ENCODE data around the gene ITGAL. TPM values are rescaled to one million over a fixed set of nuclear protein-coding genes. Genes with fewer than 3 reads are reported as not detected.

ITGAL gene
- total RNA-seq, 1 experiment from 2014 or later = not detected

DNA sequence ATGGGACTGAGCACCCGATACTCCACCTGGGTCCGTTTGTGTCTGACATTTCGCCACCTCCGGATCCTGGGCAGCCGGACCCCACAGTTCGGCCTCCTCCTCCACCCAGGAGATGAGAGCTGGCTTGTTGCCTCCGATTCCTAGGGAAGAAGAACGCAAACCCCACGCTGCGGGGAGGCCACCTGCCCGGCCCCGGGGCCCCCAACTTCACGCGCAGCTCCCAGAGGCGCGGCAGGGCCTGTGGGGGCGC is 85.1 kb downstream of the ITGAL start:
- no peak overlapping the region for H2AK5ac ChIP-seq (ENCODE audit: insufficient read length, low read length)
- no peak overlapping the region for H3K23ac ChIP-seq (ENCODE audit: insufficient read length, low read depth, low read length)
- no peak overlapping the region for H3T11ph ChIP-seq (ENCODE audit: low read length)
- H2AFZ ChIP-seq (ENCODE audit: low read length) = no peak overlapping the region
- no peak overlapping the region for H3K4ac ChIP-seq (ENCODE audit: low read depth, low read length)
- no peak overlapping the region for H4K5ac ChIP-seq (ENCODE audit: insufficient read length, low read depth, low read length)
- H2BK15ac ChIP-seq (ENCODE audit: low read depth, low read length) = no peak overlapping the region
- no peak overlapping the region for H2BK5ac ChIP-seq (ENCODE audit: insufficient read length, low read length)
- TF ChIP-seq CTCF (conservative IDR thresholded peaks at IDR 0.05) = no peak; the same call in 2 of the 3 replicates
- H3K27ac ChIP-seq (ENCODE audit: insufficient read length, low read depth, low read length) = no peak overlapping the region
- no CpG with 5 or more reads among the region's 17 CpGs for WGBS (ENCODE audit: extremely low coverage, insufficient read length, low lambda C conversion rate)
- no peaks in the 10 kb centered on the region for H4K20me1 ChIP-seq (ENCODE audit: control insufficient read depth, insufficient read depth, insufficient read length)
- no peak for DNase-seq
- H3K56ac ChIP-seq (ENCODE audit: insufficient read length, low read depth, low read length) = no peak overlapping the region
- no peak overlapping the region for H2BK120ac ChIP-seq (ENCODE audit: low read depth, low read length, poor library complexity, severe bottlenecking)
- no peak overlapping the region for H4K8ac ChIP-seq (replicated peaks; ENCODE audit: insufficient read length, low read depth, low read length)
- Mint-ChIP-seq H3K9me3 (no peaks in the 10 kb centered on the region), H3K27me3 (ENCODE audit: low read depth) (no peaks in the 10 kb centered on the region), H3K27ac (no peak overlapping the region), H3K36me3 (ENCODE audit: insufficient read depth in 1 of 3, low read depth in 3 of 3) (peaks cover 5 to 29% (median 25%) of the 10 kb centered on the region in 3 experiments), H3K4me3 (peak overlapping the region; percentile 73 to 86), H3K4me1 (peaks cover 14 to 29% of the 10 kb centered on the region in 2 experiments)
- peak overlapping the region; percentile 3; the same call in 1 of the 2 replicates for H3K14ac ChIP-seq (ENCODE audit: insufficient read depth, low read length)
- no peak overlapping the region for H4K91ac ChIP-seq (ENCODE audit: insufficient read length, low read depth, low read length)
- H3K4me1 ChIP-seq (ENCODE audit: insufficient read depth, low read length) = no peaks in the 10 kb centered on the region; the same call in 1 of the 2 replicates
- H3K79me2 ChIP-seq (ENCODE audit: insufficient read depth, low read length) = no peaks in the 10 kb centered on the region
- no peaks in the 10 kb centered on the region for H3K9me3 ChIP-seq (ENCODE audit: control insufficient read depth, low read depth, low read length)
- H3K79me1 ChIP-seq (ENCODE audit: insufficient read depth, low read depth, low read length, poor library complexity, severe bottlenecking) = no peaks in the 10 kb centered on the region
- peak overlapping the region; percentile 87 for H3K4me2 ChIP-seq (ENCODE audit: insufficient read depth, insufficient read length, low read length)
- H3K27me3 ChIP-seq (ENCODE audit: insufficient read depth, low read length) = no peaks in the 10 kb centered on the region
- H3K9ac ChIP-seq (ENCODE audit: extremely low read depth, insufficient read length, low read length) = peak overlapping the region; percentile 16
- no peak overlapping the region for H3K18ac ChIP-seq (ENCODE audit: insufficient read length, low read depth, low read length)
- H2BK20ac ChIP-seq (ENCODE audit: low read depth, low read length, poor library complexity, severe bottlenecking) = no peak overlapping the region
- peaks cover 8% of the 10 kb centered on the region for H3K23me2 ChIP-seq (ENCODE audit: insufficient read length, low read depth, low read length, poor library complexity, severe bottlenecking)
- no peak overlapping the region for H2BK12ac ChIP-seq (ENCODE audit: insufficient read length, low read depth, low read length)

All from H9 (cell line).